GM18951 (cell line): Measurements from ENCODE around the gene MAD1L1.

Experiments used
- POLR2A ChIP-seq: IDR thresholded peaks from 4 replicates; pipeline ENCODE4 v1.6.1; 2011; ENCODE audit warnings: mild to moderate bottlenecking; ENCODE audit not compliant: insufficient read length, insufficient read depth; ENCODE audit errors: extremely low read depth
- in situ Hi-C: fragments of 300-500 bp; cut with MboI; formaldehyde crosslinking; loops from one replicate; pipeline ENCODE4 v1.12.0; 2022; ENCODE audit warnings: low sequenced_read_pairs, mixed read lengths, inconsistent platforms; ENCODE audit not compliant: unreplicated experiment

The MAD1L1 gene

GRCh38 chr7:2084781-2085505 lies 147.8 kb downstream of the MAD1L1 start:
- in situ Hi-C loops: no loop called here
- TF ChIP-seq POLR2A: no peak

DNA sequence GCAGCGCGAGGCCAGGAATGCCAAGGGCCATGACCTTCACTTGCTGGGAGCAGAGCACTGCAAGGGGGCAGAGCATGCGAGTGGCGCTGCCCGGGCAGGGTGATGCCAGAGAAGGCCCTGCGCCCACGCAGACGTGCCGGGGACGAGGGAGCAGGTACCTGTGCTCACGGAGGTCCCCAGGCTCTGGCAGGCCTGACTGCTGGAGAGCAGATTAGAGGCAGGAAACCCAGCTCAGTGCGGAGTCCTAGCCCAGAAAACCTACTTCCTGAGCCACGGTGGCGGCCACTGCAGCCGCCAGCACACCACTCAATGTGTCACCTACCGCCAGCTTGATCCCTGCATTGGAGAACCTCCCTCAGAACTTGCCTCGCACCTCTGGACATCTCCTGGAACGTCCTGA lies 148.4 kb downstream of the MAD1L1 start:
- in situ Hi-C loops: no loop called here
- no peak for TF ChIP-seq POLR2A

GRCh38 chr7:2083362-2083761 lies 149.4 kb downstream of the MAD1L1 start:
- TF ChIP-seq POLR2A: no peak
- in situ Hi-C loops: no loop called here

GRCh38 chr7:2082139-2082998 lies 150.4 kb downstream of the MAD1L1 start:
- no peak for TF ChIP-seq POLR2A
- in situ Hi-C loops: no loop called here

GRCh38 chr7:2081526-2082135 lies 151.1 kb downstream of the MAD1L1 start:
- in situ Hi-C loops: no loop called here
- no peak for TF ChIP-seq POLR2A

GRCh38 chr7:2080477-2080876 lies 152.3 kb downstream of the MAD1L1 start:
- in situ Hi-C loops: no loop called here
- no peak for TF ChIP-seq POLR2A

GRCh38 chr7:2080060-2080387 lies 152.7 kb downstream of the MAD1L1 start:
- TF ChIP-seq POLR2A: no peak

GRCh38 chr7:2079332-2080059 lies 153.2 kb downstream of the MAD1L1 start:
- in situ Hi-C loops: no loop called here
- TF ChIP-seq POLR2A: no peak

More at GRCh38 chr7:2080060-2080387, 152.7 kb downstream of the MAD1L1 start:
- in situ Hi-C loops: no loop called here

DNA sequence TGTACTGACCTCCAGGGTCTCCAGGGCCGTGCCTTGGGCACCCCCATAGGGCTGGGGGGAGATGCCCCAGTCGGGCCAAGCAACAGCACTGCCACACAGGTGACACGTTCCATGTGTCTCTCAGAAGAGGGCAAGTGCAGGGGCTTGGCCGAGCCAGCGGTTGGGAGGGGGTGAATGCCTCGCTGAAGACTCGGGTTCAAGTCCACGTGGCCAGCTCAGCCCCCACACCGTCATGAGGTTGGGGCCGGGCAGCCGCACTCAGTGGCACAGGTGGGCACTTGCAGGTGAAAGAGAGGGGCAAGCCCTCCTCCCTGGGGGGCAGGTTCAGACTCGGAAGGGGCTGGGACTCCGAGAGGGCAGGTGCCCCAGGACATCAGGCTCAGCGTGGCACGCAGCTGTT lies 153.8 kb downstream of the MAD1L1 start:
- in situ Hi-C loops: no loop called here

DNA sequence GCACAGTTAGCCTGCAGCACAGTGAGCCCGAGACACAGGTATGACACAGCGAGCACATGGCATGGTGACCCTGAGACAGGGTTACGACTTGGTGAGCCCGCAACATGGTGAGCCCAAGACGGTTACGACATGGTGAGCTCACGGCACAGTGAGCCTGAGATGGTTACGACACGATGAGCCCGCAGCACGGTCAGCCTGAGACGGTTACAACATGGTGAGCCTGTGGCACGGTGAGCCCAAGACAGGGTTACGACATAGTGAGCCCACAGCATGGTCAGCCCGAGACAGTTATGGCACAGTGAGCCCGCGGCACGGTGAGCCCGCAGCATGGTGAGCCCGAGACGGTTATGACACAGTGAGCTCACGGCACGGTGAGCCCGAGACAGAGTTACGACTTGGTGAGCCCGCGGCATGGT lies 156.1 kb downstream of the MAD1L1 start:
- in situ Hi-C loops: no loop called here
- no peak for TF ChIP-seq POLR2A

More for the DNA sequence above, 153.8 kb downstream of the MAD1L1 start:
- TF ChIP-seq POLR2A: no peak

DNA sequence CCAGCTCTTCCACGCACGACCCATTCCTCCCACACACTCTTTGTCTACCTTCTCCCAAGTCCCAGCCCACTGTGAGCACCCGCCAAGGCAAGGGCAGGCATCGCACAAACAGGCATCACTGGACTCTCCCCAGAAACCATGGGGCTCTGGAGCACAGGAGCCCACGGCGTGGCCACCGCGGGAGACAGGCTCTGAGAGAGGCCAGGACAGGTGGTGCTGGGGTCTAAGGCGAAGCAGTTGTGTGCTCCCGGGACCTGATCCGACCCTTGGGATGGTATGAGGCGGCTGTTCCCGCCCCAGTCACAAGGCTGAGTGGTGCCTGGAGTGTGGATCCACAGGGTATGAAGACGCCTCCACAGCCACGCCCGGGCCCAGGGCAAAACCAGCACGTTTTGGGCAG lies 156.9 kb downstream of the MAD1L1 start:
- no peak for TF ChIP-seq POLR2A
- in situ Hi-C loops: no loop called here

GRCh38 chr7:2074691-2075090 lies 158.1 kb downstream of the MAD1L1 start:
- in situ Hi-C loops: loop anchor here (25.0 kb wide), 1 partner anchor 263 kb away; no protein-coding TSS in a partner anchor
- no peak for TF ChIP-seq POLR2A

- in situ Hi-C loops: loop anchor here (25.0 kb wide), 1 partner anchor 265 kb away; no protein-coding TSS in a partner anchor
- TF ChIP-seq POLR2A: no peak
Measured at GRCh38 chr7:2072798-2073197, 159.9 kb downstream of the MAD1L1 start.

DNA sequence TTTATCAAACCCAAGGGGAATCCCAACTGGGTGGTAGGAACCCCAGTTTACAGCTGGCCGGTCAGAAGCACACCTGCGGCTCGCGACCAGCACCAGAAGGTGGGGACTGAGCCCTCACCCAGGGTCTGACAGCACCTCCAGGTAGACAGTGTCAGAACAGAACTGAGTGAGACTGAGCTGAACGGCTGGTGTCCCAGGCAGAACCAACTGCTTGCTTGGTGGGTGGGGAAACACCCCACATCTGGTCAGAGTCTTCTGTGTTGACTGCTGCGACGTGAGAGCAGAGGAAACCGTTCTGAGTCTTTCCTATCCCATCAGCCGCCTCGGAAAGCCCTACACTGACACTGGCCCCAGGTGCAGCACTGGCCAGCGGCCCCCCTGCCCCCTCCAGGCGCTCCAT lies 160.7 kb downstream of the MAD1L1 start:
- TF ChIP-seq POLR2A: no peak
- in situ Hi-C loops: loop anchor here (25.0 kb wide), 1 partner anchor 265 kb away; no protein-coding TSS in a partner anchor
